ENCODE measurements around the gene OLFML2A.

DNA sequence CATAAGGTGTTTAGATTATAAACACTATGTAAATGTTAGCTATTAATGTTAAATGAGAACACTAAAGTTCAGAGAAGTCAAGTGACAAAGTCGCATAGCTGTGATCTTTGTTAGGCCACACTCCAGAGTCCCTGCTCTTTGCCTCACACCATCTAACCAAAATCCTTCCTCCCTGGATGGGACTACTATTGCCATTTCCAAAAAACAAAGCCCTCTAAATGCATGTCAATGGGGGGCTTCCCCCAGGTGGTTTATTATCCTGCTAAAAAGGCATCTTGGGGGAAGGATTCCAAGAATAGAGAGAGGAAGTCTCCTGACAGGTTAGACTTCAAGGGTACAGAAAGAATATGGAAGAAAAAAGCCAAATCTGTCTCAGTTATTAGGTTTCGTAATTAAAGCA is 16.2 kb upstream of the OLFML2A start:
- TF ChIP-seq CTCF (IDR thresholded peaks at IDR 0.05) (no peak), EP300 (IDR thresholded peaks at IDR 0.05) (no peak), POLR2A (IDR thresholded peaks at IDR 0.05) (no peak), POLR2AphosphoS5 (IDR thresholded peaks at IDR 0.05) (no peak)

Data from upper lobe of left lung (tissue), 4 donors.